Activated CD4-positive, CD25-positive, alpha-beta regulatory T cell treated with anti-CD3 and anti-CD28 coated beads, Interleukin-2, amount 50 U/mL, for 24 hours (primary cell): Measurements from ENCODE around the gene TIPARP.
A peak's percentile ranks its signal among the peaks of the same experiment; 100 is the strongest.
"Not testable (repeated sequence)": the region's sequence is repeated elsewhere in the genome, so short reads cannot be mapped to it uniquely, and the experiment has no call there.

Experiments used
- ATAC-seq, 2 donors: fragments of 150-1000 bp; cut with Tn5 transposase; one replicate each; pipeline ENCODE4 v1.10.0; 2021; ENCODE audit warnings: mild to moderate bottlenecking in 1 of 2, moderate library complexity in 1 of 2

Gene TIPARP

GRCh38 chr3:156648086-156648485, 26.3 kb upstream of the TIPARP start:
- no peak for ATAC-seq

- no peak for ATAC-seq
These were observed 24.7 kb upstream of the TIPARP start for GRCh38 chr3:156649681-156650080.

GRCh38 chr3:156652661-156653060, 21.7 kb upstream of the TIPARP start:
- ATAC-seq: not testable (repeated sequence)

- no peak for ATAC-seq
These were observed 19.6 kb upstream of the TIPARP start for GRCh38 chr3:156654834-156655233.

GRCh38 chr3:156655819-156656550, 18.4 kb upstream of the TIPARP start:
- no peak for ATAC-seq

- no peak for ATAC-seq
These were observed 16.9 kb upstream of the TIPARP start for GRCh38 chr3:156657440-156657839.

GRCh38 chr3:156657862-156658731, 16.3 kb upstream of the TIPARP start:
- ATAC-seq: no peak

- ATAC-seq: no peak
These were observed 15.7 kb upstream of the TIPARP start for GRCh38 chr3:156658732-156659090.

GRCh38 chr3:156659260-156659659, 15.1 kb upstream of the TIPARP start:
- no peak for ATAC-seq

- no peak for ATAC-seq
These were observed 13.2 kb upstream of the TIPARP start for GRCh38 chr3:156661155-156661554.

- ATAC-seq: no peak
These were observed 10.2 kb upstream of the TIPARP start for GRCh38 chr3:156664011-156664830.

- peak; percentile 69 to 77 for ATAC-seq
These were observed 9.6 kb upstream of the TIPARP start for GRCh38 chr3:156664831-156665178.

- no peak for ATAC-seq
These were observed 9.1 kb upstream of the TIPARP start for GRCh38 chr3:156665291-156665690.

- no peak for ATAC-seq
These were observed 8.3 kb upstream of the TIPARP start for GRCh38 chr3:156666073-156666472.

GRCh38 chr3:156668073-156668763, 6.2 kb upstream of the TIPARP start:
- ATAC-seq: peak; percentile 59 to 70

- no peak for ATAC-seq
These were observed 4.3 kb upstream of the TIPARP start for GRCh38 chr3:156670077-156670476.

- no peak for ATAC-seq
These were observed 3.7 kb upstream of the TIPARP start for GRCh38 chr3:156670652-156671051.

- no peak for ATAC-seq
These were observed 701 bp upstream of the TIPARP start for GRCh38 chr3:156673732-156674045.

- peak; percentile 2 to 3 for ATAC-seq
These were observed 780 bp downstream of the TIPARP start for GRCh38 chr3:156674911-156675829.

GRCh38 chr3:156675830-156676767, 1.7 kb downstream of the TIPARP start:
- no peak for ATAC-seq
